ENCODE results near the gene COL24A1.
"Not testable (repeated sequence)": the region's sequence is repeated elsewhere in the genome, so short reads cannot be mapped to it uniquely, and the experiment has no call there.

Gene COL24A1

DNA sequence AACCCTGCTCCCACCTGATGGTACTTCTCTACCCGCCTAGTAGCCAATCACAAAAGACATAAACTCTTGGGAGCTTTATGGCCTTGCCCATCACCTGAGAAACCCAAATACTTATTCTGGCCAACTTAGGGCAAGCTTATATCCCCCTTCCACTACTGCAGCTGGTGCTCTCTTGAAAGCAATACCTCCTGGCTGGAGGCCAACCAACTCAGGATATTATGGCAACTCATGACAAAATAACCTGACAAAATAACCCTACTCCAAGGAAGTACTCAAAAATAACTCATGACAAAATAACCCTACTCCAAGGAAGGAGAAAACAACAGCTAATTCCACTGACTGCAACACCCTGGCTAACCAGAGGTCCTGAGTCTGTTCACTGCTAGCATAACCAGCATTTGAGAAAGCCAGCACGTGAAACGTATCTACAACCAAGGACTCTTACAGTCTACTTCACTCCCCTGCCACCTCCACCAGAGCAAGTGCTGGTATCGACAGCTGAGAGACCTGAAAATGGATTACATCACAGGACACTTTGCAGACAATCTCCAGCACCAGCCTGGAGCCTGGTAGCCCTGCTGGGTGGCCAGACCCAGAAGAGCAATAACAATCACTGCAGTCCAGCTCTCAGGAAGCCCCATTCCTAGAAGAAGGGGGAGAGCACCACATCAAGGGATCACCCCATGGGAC is 179.9 kb downstream of the COL24A1 start:
- no peak for DNase-seq

DNA sequence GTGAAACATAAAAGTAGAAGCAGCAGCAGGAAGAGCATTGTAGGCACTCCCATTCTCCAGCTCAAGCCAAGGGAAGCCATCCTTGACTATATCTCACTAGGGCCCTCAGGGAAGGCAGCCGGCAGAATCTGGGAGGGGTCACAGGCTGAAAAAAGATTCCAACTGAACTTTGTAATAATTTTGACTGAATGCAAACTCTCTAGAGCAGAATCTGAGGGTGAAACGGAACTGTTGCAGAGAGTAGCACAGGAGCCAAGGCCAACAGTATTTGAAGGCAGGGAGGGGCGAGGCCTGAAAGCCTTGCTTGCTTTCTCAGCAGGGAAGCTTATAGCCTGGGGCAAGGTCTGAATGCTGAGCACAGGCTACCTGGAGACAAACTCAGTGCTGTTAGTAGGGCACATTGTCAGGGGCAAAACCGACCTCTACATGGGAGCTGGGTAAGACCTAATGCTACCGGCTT is 180.6 kb downstream of the COL24A1 start:
- peak; percentile 48 for DNase-seq

DNA sequence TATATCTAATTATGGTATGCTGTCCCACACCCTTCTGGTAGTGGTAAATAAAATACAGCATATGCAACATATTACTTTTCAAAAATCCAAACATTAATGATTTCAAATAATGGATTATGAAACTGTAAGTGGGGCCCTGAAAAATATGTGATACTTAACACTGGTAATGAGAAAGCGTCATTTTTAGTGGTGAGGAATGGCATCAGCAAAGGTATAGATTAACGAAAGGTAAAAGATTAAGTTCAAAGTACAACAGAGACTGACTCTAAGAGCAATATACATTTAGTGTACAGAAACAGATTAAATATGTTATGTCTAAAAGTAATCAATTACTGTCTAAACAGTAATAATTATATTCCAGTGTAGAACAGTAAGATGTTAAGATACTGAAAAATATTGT is 194.1 kb downstream of the COL24A1 start:
- no peak for DNase-seq

DNA sequence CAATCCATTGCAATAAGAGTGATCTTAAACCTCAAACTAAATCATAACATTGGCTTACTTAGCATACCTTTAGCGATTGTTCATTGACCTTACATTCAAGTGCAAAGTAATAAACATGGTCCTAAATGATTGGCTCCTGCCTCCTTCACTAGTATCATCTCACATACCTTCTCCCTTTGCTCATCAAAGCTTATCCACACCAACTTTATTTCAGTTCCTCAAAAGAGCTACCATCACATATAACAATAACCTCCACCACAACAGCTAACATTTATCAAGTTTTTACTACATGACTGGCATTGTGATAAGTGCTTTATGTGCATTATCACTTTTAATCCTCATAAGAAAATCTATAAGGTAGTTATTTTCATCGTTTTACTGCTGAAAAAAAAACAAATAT is 198.8 kb downstream of the COL24A1 start:
- DNase-seq, result no peak

DNA sequence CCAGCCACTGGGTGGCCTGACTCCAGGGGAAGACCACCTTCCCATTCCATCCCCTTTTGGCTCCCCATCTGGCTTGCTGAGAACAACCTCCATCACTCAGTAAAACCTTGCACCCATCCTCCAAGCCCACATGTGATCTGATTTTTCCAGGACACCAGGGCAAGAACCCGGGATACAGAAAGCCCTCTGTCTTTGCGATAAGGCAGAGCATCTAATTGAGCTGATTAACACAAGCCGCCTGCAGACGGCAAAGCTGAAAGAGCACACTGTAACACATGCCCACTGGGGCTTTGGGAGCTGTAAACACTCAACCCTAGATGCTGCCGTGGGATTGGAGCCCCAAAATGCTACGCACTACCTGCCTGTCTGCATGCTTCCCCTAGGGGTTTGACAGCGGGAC is 201.4 kb downstream of the COL24A1 start:
- DNase-seq, result not testable (repeated sequence)

DNA sequence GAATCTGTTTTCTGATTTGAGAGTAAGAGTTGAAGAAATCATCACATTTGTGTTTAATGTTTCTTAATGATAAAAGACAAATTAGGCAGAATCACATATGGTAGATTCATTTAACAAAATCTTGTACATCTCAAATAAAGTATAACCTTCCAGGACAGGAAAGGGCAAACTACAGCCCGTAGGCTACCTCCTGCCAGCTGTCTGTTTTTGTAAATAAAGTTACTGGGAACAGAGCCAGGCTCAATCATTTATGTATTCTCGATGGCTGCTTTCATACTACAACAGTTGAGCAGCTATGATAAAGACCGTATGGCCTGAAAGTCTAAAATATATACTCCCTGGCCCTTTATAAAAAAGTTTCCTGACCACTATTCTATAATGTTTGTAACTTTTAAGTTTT is 204.1 kb downstream of the COL24A1 start:
- DNase-seq, result peak; percentile 77

DNA sequence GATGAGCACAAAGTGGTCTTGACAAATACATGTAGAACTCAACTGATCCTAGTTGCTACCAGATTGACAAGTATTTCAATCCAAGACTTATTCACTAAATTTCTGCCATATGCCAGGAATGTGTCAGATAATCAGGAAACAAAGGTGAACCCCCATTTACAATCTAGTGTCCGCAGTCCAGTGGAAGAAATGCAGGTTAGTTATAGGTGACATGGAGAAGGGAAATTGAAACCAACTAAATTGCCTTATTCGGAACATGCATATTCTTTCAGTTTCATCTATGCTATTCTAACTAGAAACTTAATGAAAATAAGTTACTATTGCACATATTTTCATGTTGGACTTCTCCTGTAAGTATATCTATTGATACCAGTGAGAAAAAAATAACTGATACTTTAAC is 209.4 kb downstream of the COL24A1 start:
- DNase-seq, result no peak

DNA sequence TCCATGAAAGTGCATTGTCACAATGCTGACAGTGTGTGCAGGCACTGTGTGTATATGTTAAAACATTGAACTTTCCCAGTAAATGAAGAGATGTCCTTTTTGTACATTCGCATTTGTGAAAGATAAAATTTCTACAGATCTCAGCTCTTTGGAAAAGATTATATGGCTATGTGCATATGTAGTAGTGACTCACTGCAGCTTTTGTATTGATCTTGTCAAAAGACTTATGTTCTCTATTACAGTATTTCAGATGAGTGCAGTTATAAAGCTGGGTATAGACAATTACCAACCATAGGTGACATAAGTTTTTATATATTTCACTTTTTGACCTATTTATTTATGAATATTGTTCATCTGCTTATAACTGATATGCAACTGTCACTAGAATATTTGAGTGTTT is 212.6 kb downstream of the COL24A1 start:
- DNase-seq, result no peak

DNA sequence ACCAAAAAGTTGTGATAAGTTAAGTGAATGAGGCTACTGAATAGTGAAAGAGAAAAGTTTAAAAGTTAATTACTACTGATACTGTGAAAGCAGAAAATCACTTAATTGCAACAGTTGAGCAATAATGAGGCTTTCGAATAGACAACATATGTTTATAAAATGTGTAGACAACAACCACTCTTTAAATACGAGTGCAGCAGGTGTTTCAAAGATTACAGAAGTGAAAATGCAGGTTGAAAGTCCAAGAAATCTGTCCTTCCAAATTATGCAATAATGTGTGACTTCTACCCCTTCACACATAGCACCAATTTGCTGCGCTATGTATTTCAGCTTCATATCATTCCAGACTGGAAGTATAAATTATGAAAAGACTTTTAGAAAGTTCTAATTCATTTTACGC is 213.0 kb downstream of the COL24A1 start:
- DNase-seq, result no peak

DNA sequence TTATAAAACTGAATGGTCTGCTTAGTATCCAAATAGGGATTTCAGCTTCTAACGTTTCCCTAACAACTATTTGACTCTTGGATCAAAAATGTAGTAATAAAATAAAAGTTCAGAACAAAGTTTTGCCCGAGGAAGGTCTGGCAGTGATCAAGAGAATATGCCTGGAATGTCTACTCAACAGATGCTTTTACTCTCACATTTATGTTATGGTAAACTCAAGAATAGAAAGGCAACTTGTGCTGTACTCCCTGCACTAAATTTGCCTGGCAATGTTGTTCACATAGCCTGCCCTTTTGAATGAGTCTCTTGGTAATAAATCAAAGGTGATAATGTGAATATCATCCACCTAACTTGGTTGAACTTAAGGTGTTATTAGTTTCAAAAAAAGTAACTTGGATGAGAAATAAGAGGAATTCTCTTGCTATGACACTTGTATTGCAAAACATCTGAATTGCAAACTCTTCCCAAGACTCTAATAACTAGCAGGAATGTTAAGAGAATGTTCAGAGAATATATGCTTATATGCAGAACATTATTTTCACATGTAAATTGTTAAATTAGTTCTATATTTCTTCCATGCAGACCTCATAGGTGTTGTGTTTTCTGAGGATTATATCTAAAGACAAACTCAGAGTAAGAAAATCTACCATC is 215.8 kb downstream of the COL24A1 start:
- no peak for DNase-seq

DNA sequence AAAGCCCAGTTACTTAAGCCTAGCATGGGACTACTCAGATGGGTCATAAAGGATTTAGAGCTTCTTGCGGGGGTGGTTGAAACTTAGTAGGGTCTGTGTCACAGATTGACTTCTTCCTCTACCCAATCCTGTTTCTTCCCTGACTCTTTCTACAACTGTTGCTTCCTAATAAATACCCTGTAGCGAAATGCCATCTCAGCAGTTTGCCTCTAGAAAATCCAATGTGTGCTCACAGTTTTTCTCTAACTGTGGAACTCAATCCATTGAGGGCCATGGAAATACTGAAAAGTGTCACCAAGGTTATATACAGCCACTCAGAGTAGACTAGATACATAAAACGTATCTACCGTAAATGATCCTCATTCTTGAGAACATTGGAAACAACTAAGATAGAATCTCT is 217.7 kb downstream of the COL24A1 start:
- no peak for DNase-seq

DNA sequence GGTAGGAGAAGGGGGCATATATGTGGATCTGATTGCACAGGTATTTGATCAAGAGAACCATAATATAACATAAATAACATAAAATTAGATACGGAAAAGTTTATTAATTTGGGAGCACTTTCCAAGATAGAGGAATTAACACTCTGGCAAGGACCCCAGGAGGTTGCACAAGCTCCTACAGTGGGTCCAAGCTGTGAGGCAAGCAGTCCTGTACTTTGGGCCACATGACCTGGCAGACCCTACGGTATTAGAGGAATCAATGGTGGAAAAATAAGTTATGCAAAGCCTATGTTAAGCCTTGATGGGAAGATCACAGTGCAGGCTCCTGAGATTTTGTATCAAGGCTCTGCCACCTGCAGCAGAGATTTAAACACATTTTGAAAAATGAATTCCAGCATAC is 220.1 kb downstream of the COL24A1 start:
- no peak for DNase-seq

DNA sequence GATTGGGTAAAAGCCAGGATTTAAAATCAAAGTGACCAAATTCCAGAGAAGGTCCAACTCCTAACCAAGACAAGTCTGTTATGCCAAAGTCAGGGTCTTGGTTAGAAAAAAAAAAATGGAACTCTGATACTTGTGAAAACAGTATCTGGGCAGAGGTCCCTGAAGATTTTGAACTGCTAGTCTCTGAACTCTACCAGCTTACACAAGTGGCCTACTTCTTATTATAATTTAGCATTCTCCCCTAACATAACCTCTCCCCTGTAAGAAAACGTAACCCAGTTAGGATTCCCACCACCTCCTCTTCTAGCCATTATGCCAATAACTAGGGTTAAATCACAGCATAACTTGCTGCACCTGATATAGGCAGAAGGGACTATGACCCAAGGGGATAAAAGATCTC is 220.5 kb downstream of the COL24A1 start:
- DNase-seq, result no peak

DNA sequence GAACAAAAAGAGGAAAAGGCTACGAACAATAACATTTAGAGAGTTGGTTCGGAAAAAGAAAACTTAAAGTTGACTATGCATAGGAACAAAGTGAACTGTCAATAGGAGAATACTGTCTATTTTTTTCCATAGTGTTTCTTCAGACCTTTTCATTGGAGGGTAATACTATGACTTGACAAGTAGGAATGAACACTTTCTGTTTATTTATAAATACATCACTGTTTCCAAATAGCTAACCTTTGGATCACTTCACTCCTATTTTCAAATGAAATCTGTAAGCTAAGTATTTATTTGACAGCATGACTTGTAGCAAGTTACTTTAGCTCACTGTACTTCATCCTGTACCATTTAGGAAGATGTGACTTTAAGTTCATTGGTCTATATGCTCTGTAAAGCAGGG is 221.3 kb downstream of the COL24A1 start:
- DNase-seq, result no peak

DNA sequence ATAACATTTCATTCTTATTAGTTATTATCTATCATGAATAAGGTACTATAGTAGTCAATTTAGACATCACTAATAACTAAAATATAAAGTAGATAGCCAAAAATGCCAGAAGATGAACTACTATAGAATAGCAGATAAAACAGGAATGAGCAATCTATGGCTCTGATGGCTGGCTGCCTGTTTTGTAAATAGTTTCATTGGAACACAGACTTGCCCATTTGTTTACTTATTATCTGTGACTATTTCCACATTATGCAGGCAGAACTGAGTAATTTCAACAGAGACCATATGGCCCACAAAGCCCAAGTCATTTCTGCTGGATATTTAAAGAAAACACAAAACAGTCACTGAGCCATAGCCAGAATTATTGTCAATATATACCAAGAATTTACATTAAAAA is 222.1 kb downstream of the COL24A1 start:
- no peak for DNase-seq

DNA sequence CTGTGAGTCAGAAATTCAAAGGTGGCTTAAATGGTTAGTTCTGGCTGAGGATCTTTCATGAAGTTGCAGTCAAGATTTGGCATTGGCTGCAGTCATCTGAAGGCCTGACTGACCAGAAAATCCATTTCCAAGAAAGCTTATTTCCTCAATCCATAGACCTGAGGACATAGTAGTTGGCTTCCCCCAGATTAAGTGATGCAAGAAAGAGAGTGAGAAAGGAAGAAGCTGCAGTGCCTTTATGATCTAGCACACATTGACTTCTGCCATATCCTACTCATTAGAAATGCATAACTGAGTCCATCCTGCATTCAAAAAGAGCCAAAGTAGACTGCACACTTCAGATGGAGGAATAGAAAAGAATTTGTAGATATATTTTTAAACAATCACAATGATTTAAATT is 222.6 kb downstream of the COL24A1 start:
- DNase-seq, result no peak

DNA sequence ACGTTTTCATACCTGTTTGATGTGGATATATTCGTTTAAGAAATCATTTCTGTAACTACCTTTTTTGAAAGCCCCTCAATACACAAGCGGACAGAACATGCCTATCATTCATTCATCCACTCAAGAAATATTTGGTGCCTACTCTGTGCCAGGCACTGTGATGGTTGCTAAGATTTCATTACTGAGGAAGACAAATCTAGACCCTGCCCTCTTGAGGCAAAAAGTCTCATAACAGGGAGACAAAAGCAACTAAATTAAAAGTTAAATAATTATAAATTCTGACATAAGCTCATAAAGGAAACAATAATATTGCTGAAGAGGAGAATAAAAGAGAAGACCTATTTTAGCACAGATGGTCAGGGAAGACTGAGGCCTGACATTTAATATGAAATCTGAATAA is 244.8 kb downstream of the COL24A1 start:
- DNase-seq, result no peak

DNA sequence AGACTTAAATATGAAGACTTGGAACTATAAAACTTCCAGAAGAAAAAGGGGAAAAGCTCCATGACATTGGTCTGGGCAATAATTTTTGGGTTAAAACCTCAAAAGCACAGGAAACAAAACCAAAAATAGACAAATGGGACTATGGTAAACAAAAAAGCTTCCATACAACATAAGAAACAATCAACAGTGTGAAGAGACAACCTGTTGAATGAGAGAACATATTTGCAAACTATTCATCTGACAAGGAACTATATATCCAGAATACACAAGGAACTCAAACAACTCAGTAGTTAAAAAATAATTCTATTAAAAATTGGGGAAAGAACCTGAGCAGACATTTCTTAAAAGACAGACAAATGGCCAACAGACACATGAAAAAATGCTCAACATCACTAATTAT is 255.7 kb downstream of the COL24A1 start:
- no peak for DNase-seq

DNA sequence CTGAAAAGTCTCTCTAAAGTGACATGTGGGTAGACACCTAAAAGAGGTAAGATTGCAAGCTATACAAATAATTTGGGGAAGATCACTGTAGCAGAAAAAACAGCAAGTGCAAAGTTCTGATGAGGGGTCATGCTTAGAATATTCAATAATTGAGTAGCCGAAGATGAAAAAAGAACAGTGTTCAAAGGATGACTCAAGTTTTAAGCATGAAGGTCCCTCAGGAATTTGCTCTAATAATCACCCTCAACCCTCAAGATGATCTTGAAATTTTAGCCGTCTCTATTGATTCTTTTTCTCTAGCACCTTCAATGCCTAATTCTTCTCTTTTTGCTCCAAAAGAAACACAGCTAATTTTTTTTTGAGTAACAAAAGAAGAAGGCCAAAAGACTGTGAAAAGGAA is 257.7 kb downstream of the COL24A1 start:
- no peak for DNase-seq

DNA sequence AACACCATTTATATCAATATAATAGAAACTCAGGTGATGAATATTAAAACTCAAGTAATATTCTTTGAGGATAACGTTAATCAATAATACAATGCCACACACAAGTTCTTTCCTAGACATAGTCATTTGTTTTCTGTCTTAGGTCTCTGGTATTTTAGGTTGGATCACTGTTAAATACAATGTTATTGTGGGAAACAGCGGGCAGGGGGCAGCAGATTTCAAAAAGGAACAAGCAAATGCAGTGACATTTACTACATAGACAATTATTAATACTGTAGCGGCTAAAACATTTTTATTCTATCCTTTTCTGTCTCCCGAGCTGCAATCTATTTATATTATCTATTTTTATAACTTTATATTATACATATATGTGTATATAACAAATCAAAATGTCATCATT is 261.9 kb downstream of the COL24A1 start:
- no peak for DNase-seq

DNA sequence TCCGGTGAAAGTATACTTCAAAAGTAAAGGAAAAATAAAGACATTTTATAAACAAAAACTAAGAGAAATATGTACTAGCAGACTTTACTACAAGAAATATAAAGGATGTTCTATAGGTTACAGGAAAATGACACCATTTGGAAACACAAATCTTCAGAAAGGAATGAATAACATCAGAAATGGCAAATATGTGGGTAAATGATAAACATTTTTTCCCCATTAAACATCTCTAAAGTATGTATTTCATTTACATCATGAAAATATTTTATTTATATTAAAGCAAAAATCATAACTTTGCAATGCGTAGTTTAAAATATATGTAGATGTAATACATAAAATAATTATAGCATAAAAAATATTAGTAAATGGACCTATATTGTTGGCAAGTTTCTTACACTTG is 264.2 kb downstream of the COL24A1 start:
- no peak for DNase-seq

DNA sequence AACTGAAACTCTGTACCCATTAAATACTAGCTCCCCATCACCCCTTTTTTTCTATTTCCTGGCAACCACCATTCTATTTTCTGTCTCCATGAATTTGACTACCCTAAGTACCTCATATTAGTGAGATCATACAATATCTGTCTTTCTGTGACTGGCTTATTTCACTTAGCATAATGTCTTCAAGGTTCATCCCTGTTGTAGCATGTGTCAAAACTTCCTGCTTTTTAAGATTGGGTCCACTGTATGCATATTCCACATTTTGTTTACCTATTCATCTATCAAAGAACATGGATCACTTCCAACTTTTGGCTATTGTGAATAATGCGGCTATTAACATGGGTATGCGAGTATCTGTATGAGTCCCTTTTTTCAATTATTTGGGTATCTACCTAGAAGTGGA is 266.7 kb downstream of the COL24A1 start:
- no peak for DNase-seq

DNA sequence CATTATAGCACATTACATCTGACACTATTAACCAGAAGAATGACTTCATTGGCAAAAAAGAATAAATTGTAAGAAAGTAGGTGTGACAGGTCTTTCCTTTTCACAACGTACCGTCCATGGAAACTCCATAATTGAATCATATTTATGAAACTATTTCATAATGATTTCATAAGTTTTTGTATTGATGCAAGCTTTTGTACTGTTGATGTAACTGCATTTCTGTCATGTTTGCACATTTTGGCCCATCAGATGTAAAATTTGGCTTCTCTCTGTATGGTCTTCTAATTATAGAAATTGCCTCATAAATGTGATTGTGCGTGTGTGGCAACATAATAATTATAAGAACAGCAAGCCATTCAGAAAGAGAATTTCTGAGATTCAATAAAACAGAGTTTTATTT is 267.7 kb downstream of the COL24A1 start:
- DNase-seq, result no peak

DNA sequence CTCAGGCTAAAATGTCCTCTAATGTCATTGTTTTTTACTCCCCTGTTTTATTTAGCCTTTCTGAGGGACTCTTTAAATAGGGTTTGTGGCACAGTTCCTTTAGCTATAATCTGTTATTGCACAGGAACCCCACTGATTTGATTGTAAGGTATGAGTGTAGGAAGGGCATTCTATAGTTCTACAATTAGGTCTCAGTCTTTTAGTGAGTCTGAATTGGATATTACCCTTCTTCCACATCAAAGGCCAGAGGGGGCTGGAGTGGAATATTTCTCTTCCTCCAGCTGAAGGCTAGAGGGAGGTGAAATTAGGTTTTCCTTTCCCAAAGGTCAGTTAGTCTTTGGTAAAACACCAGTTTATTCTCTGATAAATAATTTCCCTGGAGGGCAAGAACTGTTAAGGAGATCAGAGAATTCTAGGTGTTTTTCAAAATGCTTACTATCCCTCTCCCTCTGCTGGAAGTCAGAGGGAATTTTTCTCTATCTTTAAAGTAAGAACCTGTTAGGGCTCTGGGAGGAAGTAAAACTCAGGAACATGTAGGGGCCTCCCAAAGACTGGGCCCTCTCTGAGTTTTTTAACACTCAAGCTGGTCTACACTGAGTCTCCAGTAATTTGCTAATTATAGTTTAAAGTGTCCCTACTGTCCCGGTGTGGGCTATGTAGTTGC is 272.1 kb downstream of the COL24A1 start:
- no peak for DNase-seq

DNA sequence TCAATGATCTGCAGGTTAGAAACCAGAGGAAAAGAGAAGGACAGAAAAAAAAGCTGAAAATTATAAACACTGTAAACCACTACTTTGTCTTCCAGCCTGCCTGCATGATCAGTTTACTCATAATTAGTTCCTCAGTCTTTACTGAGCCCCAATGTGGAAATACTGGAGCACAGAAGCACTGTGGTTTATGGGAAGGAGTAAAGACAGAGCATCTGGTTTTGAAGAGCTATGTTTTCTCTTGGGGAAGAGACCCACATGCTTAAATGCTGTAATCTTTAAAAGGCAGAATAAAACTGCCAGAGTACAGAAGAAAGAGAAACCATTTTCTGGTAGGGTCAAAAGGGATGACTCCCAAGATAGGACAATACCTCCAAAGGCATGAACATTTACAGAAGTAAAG is 289.4 kb downstream of the COL24A1 start:
- no peak for DNase-seq
